Measurements from ENCODE around the gene LSM7.

Gene LSM7

DNA sequence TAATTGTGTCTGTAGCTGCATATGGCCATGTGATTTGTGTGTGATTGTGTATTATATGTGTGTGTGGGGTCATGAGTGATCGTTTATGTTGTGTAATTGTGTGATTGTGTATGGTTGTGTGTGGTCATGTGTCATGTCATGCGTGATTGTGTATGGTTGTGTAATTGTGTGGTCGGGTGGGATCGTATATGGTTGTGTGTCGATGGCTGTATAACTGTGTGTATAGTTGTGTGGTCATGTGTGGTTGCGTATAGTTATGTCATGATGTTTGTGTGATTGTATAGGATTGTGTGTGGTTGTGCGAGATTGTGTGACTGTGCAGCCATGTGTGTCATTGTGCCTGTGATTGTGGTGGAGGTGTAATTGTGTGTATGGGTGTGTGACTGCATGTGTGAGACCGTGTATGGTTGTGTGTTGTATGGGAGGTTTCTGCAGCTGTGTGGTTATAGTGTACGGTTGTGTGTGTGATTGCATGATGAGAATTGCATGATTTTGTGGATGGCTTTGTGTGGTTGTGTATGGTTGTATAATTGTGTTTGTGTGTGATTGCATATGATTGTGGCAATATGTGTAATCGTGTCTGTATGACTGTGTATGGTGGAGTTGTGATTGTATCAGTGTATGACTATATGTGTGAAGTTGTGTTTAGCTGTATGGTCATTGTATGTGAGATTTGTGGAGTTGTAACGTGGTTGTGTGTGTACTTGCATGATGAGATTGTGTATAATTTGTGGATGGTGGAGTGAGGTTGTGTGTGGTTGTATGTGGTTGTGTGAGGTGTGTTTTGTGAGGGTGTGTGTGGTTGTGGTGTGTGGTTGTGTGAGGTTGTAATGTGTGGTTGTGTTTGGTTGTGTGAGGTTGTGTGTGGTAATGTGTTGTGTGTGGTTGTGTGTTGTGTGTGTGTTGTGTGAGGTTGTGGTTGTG is 33.9 kb upstream of the LSM7 start:
- no peak for DNase-seq (ENCODE audit: low read depth, low spot score)
- no peak overlapping the region for H3K4me3 ChIP-seq (ENCODE audit: low read length)
- H3K27ac ChIP-seq (ENCODE audit: low read length) = no peak overlapping the region
- no peaks in the 10 kb centered on the region for H3K27me3 ChIP-seq (ENCODE audit: control insufficient read depth, insufficient read depth, low read length)
- peaks cover 3% of the 10 kb centered on the region; the same call in 1 of the 2 replicates for H3K4me1 ChIP-seq (ENCODE audit: control insufficient read depth, insufficient read depth, low read length)
- H3K9me3 ChIP-seq (ENCODE audit: control insufficient read depth, insufficient read depth, low read length) = no peaks in the 10 kb centered on the region
- no peaks in the 10 kb centered on the region for H3K36me3 ChIP-seq (ENCODE audit: control insufficient read depth, insufficient read depth, low read length)
- over 99% methylated on average over 11 of the region's 11 CpGs for WGBS (ENCODE audit: insufficient coverage, insufficient read length)

DNA sequence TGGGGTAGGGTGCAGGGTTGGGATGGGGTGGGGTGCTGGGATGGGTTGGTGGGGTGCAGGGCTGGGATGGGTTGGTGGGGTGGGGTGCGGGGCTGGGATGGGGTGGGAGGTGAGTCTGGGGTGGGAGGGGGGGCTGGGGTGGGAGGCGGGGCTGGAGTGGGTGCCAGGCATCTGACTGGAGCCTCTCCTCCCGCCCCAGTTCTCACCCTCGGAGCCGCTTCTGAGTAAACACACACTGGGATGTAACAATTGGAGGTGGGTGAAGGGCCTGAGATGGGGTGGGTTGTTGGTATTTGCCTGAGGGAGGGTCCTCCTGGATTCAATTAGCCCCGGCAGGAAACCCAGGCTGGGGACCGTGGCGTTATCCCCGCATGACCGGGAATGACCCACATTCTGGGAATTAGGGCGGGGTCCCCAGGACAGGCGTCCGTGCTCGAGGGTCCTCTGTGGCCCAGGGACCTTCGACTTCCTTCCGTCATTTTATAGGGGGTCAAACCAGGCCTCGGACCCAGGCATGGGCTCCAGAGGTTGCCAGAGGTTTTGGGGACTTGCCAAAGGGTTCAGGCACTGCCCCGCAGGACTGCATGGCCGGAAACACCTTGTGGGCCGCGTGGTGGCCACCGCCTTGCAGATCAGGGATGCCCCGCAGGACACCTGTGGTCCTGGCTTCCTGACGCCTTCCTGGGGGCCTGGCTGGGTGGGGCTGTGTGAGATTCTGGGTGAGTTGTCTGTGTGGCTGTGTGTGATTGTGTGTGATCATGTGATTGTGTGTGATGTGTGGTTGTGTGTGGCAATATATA is 33.1 kb upstream of the LSM7 start:
- no peaks in the 10 kb centered on the region for H3K36me3 ChIP-seq (ENCODE audit: control insufficient read depth, insufficient read depth, low read length)
- DNase-seq (ENCODE audit: low read depth, low spot score) = no peak
- no peaks in the 10 kb centered on the region for H3K9me3 ChIP-seq (ENCODE audit: control insufficient read depth, insufficient read depth, low read length)
- no peak overlapping the region for H3K4me3 ChIP-seq (ENCODE audit: low read length)
- no CpG with 5 or more reads among the region's 24 CpGs for WGBS (ENCODE audit: insufficient coverage, insufficient read length)
- no peaks in the 10 kb centered on the region for H3K27me3 ChIP-seq (ENCODE audit: control insufficient read depth, insufficient read depth, low read length)
- peaks cover 3% of the 10 kb centered on the region; the same call in 1 of the 2 replicates for H3K4me1 ChIP-seq (ENCODE audit: control insufficient read depth, insufficient read depth, low read length)
- no peak overlapping the region for H3K27ac ChIP-seq (ENCODE audit: low read length)

GRCh38 chr19:2360833-2361232 is 32.4 kb upstream of the LSM7 start:
- Histone ChIP-seq H3K27ac (ENCODE audit: low read length) (no peak overlapping the region), H3K9me3 (ENCODE audit: control insufficient read depth, insufficient read depth, low read length) (no peaks in the 10 kb centered on the region), H3K27me3 (ENCODE audit: control insufficient read depth, insufficient read depth, low read length) (no peaks in the 10 kb centered on the region), H3K4me3 (ENCODE audit: low read length) (no peak overlapping the region), H3K36me3 (ENCODE audit: control insufficient read depth, insufficient read depth, low read length) (no peaks in the 10 kb centered on the region), H3K4me1 (ENCODE audit: control insufficient read depth, insufficient read depth, low read length) (peaks cover 3% of the 10 kb centered on the region; the same call in 1 of the 2 replicates)
- DNase-seq (ENCODE audit: low read depth, low spot score) = no peak
- WGBS (ENCODE audit: insufficient coverage, insufficient read length) = no CpG with 5 or more reads among the region's 11 CpGs

DNA sequence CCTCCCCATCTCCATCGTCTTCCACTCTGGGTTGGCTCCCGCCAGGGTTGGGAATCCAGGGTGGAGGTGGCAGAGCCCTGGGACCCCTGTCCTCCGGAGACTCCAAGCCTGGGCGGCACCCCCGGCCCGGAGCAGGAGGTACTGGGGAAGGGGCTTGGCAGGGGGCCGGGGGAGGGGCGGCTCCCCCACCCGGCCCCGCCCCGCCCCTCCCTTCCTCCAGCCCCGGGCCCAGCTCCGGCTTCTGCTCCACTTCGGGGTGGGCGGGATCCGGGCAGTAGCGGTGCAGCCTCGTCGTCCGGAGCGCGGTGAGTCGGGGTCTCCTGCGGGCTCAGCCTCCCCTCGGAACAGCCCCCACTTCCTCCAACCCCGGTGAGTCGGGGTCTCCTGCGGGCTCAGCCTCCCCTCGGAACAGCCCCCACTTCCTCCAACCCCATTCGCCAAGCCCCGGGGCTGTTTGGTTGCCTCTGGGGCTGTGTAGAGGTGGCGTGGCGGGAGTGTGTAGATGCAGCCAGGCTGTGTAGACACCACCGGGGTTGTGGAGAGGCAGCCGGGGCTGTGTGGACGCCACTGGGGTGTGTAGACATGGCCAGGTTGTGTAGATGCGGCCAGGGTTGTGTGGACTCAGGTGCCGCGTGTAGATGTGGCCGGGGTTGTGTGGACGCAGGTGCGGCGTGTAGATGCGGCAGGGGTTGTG is 31.8 kb upstream of the LSM7 start, which contains the start of gene TMPRSS9:
TSS of gene TMPRSS9 (plus strand) at position 274 of the 694 bp plus-strand sequence. CDS start 29,521 bp downstream, outside the sequence.
- no peaks in the 10 kb centered on the region for H3K27me3 ChIP-seq (ENCODE audit: control insufficient read depth, insufficient read depth, low read length)
- no peak for DNase-seq (ENCODE audit: low read depth, low spot score)
- no CpG with 5 or more reads among the region's 44 CpGs for WGBS (ENCODE audit: insufficient coverage, insufficient read length)
- no peaks in the 10 kb centered on the region for H3K9me3 ChIP-seq (ENCODE audit: control insufficient read depth, insufficient read depth, low read length)
- H3K4me3 ChIP-seq (ENCODE audit: low read length) = no peak within 1 kb of the TSS
- H3K27ac ChIP-seq (ENCODE audit: low read length) = no peak within 1 kb of the TSS
- peaks cover 3% of the 10 kb centered on the region; the same call in 1 of the 2 replicates for H3K4me1 ChIP-seq (ENCODE audit: control insufficient read depth, insufficient read depth, low read length)
- H3K36me3 ChIP-seq (ENCODE audit: control insufficient read depth, insufficient read depth, low read length) = no peaks in the 10 kb centered on the region

- H3K36me3 ChIP-seq (ENCODE audit: control insufficient read depth, insufficient read depth, low read length) = no peaks in the 10 kb centered on the region
- DNase-seq (ENCODE audit: low read depth, low spot score) = no peak
- H3K4me1 ChIP-seq (ENCODE audit: control insufficient read depth, insufficient read depth, low read length) = peaks cover 3% of the 10 kb centered on the region; the same call in 1 of the 2 replicates
- no peaks in the 10 kb centered on the region for H3K27me3 ChIP-seq (ENCODE audit: control insufficient read depth, insufficient read depth, low read length)
- no peak overlapping the region for H3K4me3 ChIP-seq (ENCODE audit: low read length)
- no CpG with 5 or more reads among the region's 28 CpGs for WGBS (ENCODE audit: insufficient coverage, insufficient read length)
- H3K9me3 ChIP-seq (ENCODE audit: control insufficient read depth, insufficient read depth, low read length) = no peaks in the 10 kb centered on the region
- H3K27ac ChIP-seq (ENCODE audit: low read length) = no peak overlapping the region
Measured at GRCh38 chr19:2358548-2359173, 30.3 kb upstream of the LSM7 start.

DNA sequence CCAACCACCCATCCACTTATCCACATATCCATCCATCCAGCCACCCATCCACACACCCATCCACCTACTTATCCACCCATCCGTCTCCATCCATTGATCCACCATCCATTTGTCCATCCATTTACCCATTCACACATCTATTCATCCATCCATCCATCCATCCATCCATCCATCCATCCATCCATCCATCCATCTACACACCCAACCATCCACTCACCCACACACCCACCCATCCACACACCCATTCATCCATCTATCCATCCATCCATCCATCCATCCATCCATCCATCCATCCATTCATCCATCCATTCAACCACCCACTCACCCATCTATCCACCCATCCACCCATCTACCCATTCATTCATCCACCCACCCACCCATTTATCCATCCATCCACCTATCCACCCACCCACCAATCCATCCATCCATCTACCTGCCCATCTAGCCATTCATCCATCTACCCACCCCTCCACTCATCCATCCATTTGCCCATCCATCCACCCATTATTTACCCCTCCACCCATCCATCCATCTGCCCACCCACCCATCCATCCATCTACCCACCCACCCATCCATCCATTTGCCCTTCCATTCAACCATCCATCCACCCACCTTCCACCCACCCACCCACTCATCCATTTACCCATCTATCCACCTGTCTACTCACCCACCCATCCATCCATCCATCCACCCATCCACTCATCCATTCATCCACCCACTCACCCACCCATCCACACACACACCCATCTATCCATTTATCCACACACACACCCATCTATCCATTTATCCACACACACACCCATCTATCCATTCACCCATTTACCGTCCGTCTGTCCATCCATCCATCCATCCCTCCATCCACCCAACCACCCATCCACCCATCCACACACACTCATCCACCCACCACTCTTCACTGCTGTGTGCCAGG is 29.2 kb upstream of the LSM7 start:
- no peaks in the 10 kb centered on the region for H3K27me3 ChIP-seq (ENCODE audit: control insufficient read depth, insufficient read depth, low read length)
- 100% methylated on average over 2 of the region's 3 CpGs for WGBS (ENCODE audit: insufficient coverage, insufficient read length)

DNA sequence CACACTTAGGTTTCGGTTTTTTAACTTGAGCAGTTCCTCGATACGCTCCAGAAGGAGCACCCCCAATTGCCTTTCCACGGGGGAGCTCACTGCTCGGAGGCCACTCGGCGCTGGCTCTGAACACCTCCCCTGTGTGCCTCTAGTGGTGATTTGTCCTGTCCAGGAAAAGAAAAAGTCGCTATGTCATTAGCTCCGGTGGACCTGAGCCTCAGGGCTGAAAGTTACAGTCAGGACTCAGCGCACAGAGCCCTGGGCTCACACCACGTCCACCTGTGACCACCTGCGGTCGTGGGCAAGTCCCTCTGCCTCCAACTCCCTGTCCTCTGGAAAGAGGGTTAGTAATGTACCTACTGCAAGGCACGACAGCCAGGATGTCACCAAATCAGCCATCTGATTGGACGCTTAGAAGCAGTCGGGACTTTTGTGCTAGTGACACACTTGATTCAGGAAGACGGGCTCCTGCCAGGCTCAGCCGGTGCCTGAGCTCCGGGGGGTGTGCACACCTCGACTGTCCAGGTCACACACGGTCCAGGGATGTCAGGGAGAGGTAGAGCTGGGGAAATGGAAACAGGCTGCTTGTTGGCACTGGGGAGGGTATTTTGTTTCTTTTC is 27.8 kb upstream of the LSM7 start:
- no peak overlapping the region for H3K27ac ChIP-seq (ENCODE audit: low read length)
- DNase-seq (ENCODE audit: low read depth, low spot score) = no peak
- no CpG with 5 or more reads among the region's 21 CpGs for WGBS (ENCODE audit: insufficient coverage, insufficient read length)

More for the DNA sequence above, 29.2 kb upstream of the LSM7 start:
- no peak for DNase-seq (ENCODE audit: low read depth, low spot score)
- Histone ChIP-seq H3K4me3 (ENCODE audit: low read length) (no peak overlapping the region), H3K9me3 (ENCODE audit: control insufficient read depth, insufficient read depth, low read length) (no peaks in the 10 kb centered on the region), H3K4me1 (ENCODE audit: control insufficient read depth, insufficient read depth, low read length) (peaks cover 3% of the 10 kb centered on the region; the same call in 1 of the 2 replicates), H3K36me3 (ENCODE audit: control insufficient read depth, insufficient read depth, low read length) (no peaks in the 10 kb centered on the region; the same call in 1 of the 2 replicates), H3K27ac (ENCODE audit: low read length) (no peak overlapping the region)

GRCh38 chr19:2355168-2356035 is 27.0 kb upstream of the LSM7 start:
- Histone ChIP-seq H3K36me3 (ENCODE audit: control insufficient read depth, insufficient read depth, low read length) (peaks cover 4% of the 10 kb centered on the region; the same call in 1 of the 2 replicates), H3K27ac (ENCODE audit: low read length) (no peak overlapping the region), H3K4me1 (ENCODE audit: control insufficient read depth, insufficient read depth, low read length) (peaks cover 1% of the 10 kb centered on the region; the same call in 1 of the 2 replicates), H3K27me3 (ENCODE audit: control insufficient read depth, insufficient read depth, low read length) (no peaks in the 10 kb centered on the region), H3K4me3 (ENCODE audit: low read length) (no peak overlapping the region), H3K9me3 (ENCODE audit: control insufficient read depth, insufficient read depth, low read length) (no peaks in the 10 kb centered on the region)
- no CpG with 5 or more reads among the region's 24 CpGs for WGBS (ENCODE audit: insufficient coverage, insufficient read length)
- DNase-seq (ENCODE audit: low read depth, low spot score) = no peak

More for the DNA sequence above, 27.8 kb upstream of the LSM7 start:
- H3K4me3 ChIP-seq (ENCODE audit: low read length) = no peak overlapping the region
- H3K4me1 ChIP-seq (ENCODE audit: control insufficient read depth, insufficient read depth, low read length) = peaks cover 1% of the 10 kb centered on the region; the same call in 1 of the 2 replicates
- H3K27me3 ChIP-seq (ENCODE audit: control insufficient read depth, insufficient read depth, low read length) = no peaks in the 10 kb centered on the region
- no peaks in the 10 kb centered on the region for H3K9me3 ChIP-seq (ENCODE audit: control insufficient read depth, insufficient read depth, low read length)
- peaks cover 4% of the 10 kb centered on the region; the same call in 1 of the 2 replicates for H3K36me3 ChIP-seq (ENCODE audit: control insufficient read depth, insufficient read depth, low read length)
